Measurements from ENCODE around the gene CYP2S1. TPM values are rescaled to one million over a fixed set of nuclear protein-coding genes. Genes with fewer than 3 reads are reported as not detected.
A peak's percentile ranks its signal among the peaks of the same experiment; 100 is the strongest.

The CYP2S1 gene
- total RNA-seq, 4 donors from 2014 or later: 0.42 to 1.4 (median 0.63) TPM

DNA sequence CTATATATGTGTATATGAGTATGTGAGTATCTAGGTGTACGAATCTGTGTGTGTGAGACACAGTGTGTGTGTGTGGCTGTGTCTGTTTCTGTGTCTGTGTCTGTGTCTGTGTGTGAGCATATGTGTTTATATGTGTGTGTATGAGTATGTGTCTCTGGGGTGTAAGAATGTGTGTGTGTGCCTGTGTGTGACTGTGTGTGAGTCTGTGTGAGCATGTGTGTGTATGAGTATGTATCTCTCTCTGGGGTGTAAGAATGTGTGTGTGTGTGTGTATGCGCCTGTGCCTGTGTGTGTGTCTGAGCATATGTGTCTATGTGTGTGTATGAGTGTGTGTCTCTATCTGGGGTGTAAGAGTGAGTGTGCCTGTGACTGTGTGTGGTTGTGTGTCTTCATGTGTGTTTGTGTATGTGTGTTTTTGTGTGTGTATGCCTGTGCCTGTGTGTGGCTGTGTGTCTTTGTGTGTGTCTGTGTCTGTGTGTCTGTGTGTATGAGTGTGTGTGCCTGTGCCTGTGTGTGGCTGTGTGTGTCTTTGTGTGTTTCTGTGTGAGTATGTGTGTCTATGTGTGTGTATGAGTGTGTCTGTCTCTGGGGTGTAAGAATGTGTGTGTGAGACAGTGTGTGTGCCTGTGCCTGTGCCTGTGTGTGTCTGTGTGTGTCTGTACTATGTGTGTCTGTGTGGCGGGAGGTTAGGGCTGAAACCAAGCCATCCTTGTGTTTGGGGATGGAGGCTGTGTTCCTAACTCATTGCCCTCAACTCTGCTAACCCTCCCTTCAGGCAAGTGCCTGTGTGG, 37.2 kb downstream of the CYP2S1 start:
- H3K4me1 ChIP-seq: peaks cover 0 to 31% (median 18%) of the 10 kb centered on the region in 4 donors
- H3K27me3 ChIP-seq: no peaks in the 10 kb centered on the region
- no peak for DNase-seq (ENCODE audit: low spot score in 2 of 2)
- H3K4me3 ChIP-seq: no peak overlapping the region
- H3K9me3 ChIP-seq: no peaks in the 10 kb centered on the region
- TF ChIP-seq POLR2A (IDR thresholded peaks at IDR 0.05): no peak
- no peak for TF ChIP-seq EP300 (IDR thresholded peaks at IDR 0.05)
- TF ChIP-seq, protein P1, sequence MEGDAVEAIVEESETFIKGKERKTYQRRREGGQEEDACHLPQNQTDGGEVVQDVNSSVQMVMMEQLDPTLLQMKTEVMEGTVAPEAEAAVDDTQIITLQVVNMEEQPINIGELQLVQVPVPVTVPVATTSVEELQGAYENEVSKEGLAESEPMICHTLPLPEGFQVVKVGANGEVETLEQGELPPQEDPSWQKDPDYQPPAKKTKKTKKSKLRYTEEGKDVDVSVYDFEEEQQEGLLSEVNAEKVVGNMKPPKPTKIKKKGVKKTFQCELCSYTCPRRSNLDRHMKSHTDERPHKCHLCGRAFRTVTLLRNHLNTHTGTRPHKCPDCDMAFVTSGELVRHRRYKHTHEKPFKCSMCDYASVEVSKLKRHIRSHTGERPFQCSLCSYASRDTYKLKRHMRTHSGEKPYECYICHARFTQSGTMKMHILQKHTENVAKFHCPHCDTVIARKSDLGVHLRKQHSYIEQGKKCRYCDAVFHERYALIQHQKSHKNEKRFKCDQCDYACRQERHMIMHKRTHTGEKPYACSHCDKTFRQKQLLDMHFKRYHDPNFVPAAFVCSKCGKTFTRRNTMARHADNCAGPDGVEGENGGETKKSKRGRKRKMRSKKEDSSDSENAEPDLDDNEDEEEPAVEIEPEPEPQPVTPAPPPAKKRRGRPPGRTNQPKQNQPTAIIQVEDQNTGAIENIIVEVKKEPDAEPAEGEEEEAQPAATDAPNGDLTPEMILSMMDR (IDR thresholded peaks at IDR 0.05): no peak
- peak overlapping the region in 1 of 4 donors; percentile 22 for H3K27ac ChIP-seq
- 91 to 94% methylated on average over 3 of the region's 3 CpGs for WGBS, 2 donors
- peaks cover 0 to 44% (median 0%) of the 10 kb centered on the region in 3 donors for H3K36me3 ChIP-seq

DNA sequence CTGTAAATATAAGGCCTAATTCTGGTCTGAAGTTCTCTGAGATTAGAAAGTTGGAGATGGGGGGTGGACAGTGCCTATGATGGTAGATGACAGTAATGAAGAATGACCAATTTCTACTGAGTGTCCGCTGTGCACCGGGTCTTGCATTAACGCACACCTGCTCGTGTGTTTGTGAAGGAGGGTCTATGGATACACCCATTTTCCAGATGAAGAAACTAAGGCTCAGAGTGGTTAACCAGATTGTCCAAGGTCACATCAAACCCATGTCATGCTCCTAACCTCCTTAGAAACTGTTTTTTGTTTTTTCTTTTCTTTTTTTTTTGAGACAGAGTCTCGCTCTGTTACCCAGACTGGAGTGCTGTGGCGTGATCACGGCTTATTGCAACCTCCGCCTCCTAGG, 39.7 kb downstream of the CYP2S1 start:
- Histone ChIP-seq H3K4me3 (no peak overlapping the region), H3K36me3 (peaks cover 0 to 66% (median 0%) of the 10 kb centered on the region in 3 donors), H3K27me3 (no peaks in the 10 kb centered on the region), H3K27ac (no peak overlapping the region), H3K4me1 (peaks cover 0 to 8% (median 4%) of the 10 kb centered on the region in 4 donors), H3K9me3 (no peaks in the 10 kb centered on the region)
- DNase-seq (ENCODE audit: low spot score in 2 of 2): no peak
- TF ChIP-seq EP300 (IDR thresholded peaks at IDR 0.05) (no peak), POLR2A (IDR thresholded peaks at IDR 0.05) (no peak)
- 87 to 93% methylated on average over 8 of the region's 8 CpGs for WGBS, 2 donors

DNA sequence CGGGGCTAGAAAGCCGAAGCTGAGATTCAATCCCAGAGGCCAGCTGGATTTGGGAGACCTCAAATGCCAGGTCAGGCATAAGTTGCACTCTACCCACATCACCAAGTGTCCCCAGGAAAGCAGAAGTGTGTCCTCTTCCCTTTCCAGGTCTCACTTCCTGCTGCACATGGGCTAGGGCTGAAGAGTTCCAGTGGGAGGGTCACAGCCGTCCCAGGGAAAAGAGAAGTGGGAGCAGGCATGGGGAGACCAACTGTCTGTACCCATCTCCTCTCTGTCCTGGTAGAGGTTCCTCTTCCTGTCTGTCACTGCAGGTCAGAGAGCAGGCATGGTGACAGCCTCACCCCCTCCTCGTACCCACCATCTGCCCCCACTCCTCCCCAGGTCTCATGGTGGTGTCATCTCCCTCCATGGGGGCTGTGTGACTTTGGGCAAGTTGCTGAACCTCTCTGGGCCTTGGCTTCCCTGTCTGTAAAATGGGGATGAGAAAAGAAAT, 40.8 kb downstream of the CYP2S1 start:
- WGBS, 2 donors: 61 to 71% methylated on average over 4 of the region's 4 CpGs
- H3K27me3 ChIP-seq: no peaks in the 10 kb centered on the region
- TF ChIP-seq EP300 (IDR thresholded peaks at IDR 0.05): peak in 1 of 2 donors; percentile 64
- TF ChIP-seq, protein P1 (IDR thresholded peaks at IDR 0.05): no peak
- TF ChIP-seq POLR2A (IDR thresholded peaks at IDR 0.05): no peak
- peaks cover 0 to 77% (median 0%) of the 10 kb centered on the region in 3 donors for H3K36me3 ChIP-seq
- H3K4me3 ChIP-seq: no peak overlapping the region
- peaks cover 0 to 8% (median 4%) of the 10 kb centered on the region in 4 donors for H3K4me1 ChIP-seq
- DNase-seq (ENCODE audit: low spot score in 2 of 2): no peak
- H3K9me3 ChIP-seq: no peaks in the 10 kb centered on the region
- no peak overlapping the region for H3K27ac ChIP-seq

DNA sequence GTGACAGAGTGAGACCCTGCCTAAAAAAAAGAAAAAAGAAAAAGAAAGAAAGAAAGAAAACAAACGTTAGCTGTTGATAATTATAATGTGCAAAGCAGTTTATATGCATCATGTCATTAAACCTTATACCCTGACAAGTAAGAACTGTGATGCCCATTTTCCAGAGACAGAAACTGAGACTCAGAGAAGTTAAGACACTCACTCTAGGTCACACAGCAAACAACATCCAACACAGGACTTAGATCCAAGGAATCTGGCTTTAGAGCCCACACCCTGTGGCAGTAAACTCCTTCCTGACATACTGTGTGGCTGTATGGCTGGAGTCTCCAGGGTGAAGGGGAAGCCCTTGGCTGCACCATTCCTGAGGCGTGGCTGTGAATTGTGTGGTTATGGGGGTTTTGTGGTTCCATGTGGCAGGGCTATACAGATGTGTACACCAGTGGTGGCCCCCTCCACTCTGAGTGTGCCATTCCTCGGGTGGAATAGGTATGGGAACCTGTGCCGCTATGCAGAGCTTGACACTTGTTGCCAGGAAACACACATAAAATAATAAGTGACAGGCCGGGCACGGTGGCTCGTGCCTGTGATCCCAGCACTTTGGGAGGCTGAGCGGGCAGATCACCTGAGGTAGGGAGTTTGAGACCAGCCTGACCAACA, 41.6 kb downstream of the CYP2S1 start:
- H3K9me3 ChIP-seq: no peaks in the 10 kb centered on the region
- TF ChIP-seq POLR2A (IDR thresholded peaks at IDR 0.05) (no peak), EP300 (IDR thresholded peaks at IDR 0.05) (no peak)
- TF ChIP-seq, protein P1 (IDR thresholded peaks at IDR 0.05): no peak
- no peak overlapping the region for H3K4me3 ChIP-seq
- peaks cover 0 to 8% (median 1%) of the 10 kb centered on the region in 4 donors for H3K4me1 ChIP-seq
- 82 to 85% methylated on average over 8 of the region's 8 CpGs for WGBS, 2 donors
- H3K27me3 ChIP-seq: no peaks in the 10 kb centered on the region
- peaks cover 0 to 85% (median 0%) of the 10 kb centered on the region in 3 donors for H3K36me3 ChIP-seq
- no peak for DNase-seq (ENCODE audit: low spot score in 2 of 2)
- H3K27ac ChIP-seq: no peak overlapping the region

DNA sequence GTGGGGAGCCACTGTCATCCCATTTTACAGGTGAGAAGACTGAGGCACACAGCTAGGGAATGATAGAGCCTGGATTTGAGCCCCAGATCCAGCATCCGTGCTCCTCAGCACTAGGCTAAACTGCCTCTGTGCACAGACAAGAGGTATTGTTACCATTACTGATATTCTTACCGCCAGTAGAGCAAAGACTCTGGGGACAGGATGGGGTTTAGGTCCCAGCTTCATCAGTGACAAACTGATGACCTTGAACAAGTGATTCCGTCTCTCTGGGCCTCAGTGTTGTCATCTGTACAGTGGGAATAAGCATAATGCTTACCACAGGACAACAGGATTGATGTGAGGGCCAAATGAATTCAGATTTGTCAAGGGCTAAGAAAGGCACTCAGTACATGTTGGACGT, 42.5 kb downstream of the CYP2S1 start:
- H3K9me3 ChIP-seq: no peaks in the 10 kb centered on the region
- H3K27me3 ChIP-seq: no peaks in the 10 kb centered on the region
- peaks cover 0 to 8% (median 0%) of the 10 kb centered on the region in 4 donors for H3K4me1 ChIP-seq
- no peak overlapping the region for H3K4me3 ChIP-seq
- TF ChIP-seq, protein P1 (IDR thresholded peaks at IDR 0.05): no peak
- TF ChIP-seq POLR2A (IDR thresholded peaks at IDR 0.05) (no peak), EP300 (IDR thresholded peaks at IDR 0.05) (no peak)
- no peak for DNase-seq (ENCODE audit: low spot score in 2 of 2)
- 80 to 88% methylated on average over 4 of the region's 4 CpGs for WGBS, 2 donors
- H3K27ac ChIP-seq: no peak overlapping the region
- peaks cover 0 to 94% (median 0%) of the 10 kb centered on the region in 3 donors for H3K36me3 ChIP-seq
